ENCODE measurements around the gene ACSS1.

Gene ACSS1

GRCh38 chr20:25035921-25036320 is 22.0 kb downstream of the ACSS1 start:
- no peak for TF ChIP-seq CTCF (IDR thresholded peaks at IDR 0.05; ENCODE audit: low read depth, low read length, missing control alignments)
- in situ Hi-C loops (cut with HindIII; ENCODE audit: low pct_ligation_motif_present, low sequenced_read_pairs) = no loop called here
- Histone ChIP-seq H3K27me3 (replicated peaks) (no peaks in the 10 kb centered on the region), H3K36me3 (replicated peaks) (no peaks in the 10 kb centered on the region), H3K4me3 (ENCODE audit: low read depth, low read length) (no peak overlapping the region), H3K27ac (no peak overlapping the region)
- DNase-seq = no peak

- TF ChIP-seq CTCF (IDR thresholded peaks at IDR 0.05; ENCODE audit: low read depth, low read length, missing control alignments) = no peak
- no peak for DNase-seq
- no peak overlapping the region for H3K4me3 ChIP-seq (ENCODE audit: low read depth, low read length)
- no peak overlapping the region for H3K27ac ChIP-seq
- in situ Hi-C loops (cut with HindIII; ENCODE audit: low pct_ligation_motif_present, low sequenced_read_pairs) = no loop called here
- H3K36me3 ChIP-seq (replicated peaks) = no peaks in the 10 kb centered on the region
- no peaks in the 10 kb centered on the region for H3K27me3 ChIP-seq (replicated peaks)
Observed at GRCh38 chr20:25033924-25034300, 24.0 kb downstream of the ACSS1 start.

GRCh38 chr20:25033265-25033923 is 24.5 kb downstream of the ACSS1 start:
- Histone ChIP-seq H3K27ac (no peak overlapping the region), H3K36me3 (replicated peaks) (no peaks in the 10 kb centered on the region), H3K4me3 (ENCODE audit: low read depth, low read length) (no peak overlapping the region), H3K27me3 (replicated peaks) (no peaks in the 10 kb centered on the region)
- DNase-seq = no peak
- no peak for TF ChIP-seq CTCF (IDR thresholded peaks at IDR 0.05; ENCODE audit: low read depth, low read length, missing control alignments)
- in situ Hi-C loops (cut with HindIII; ENCODE audit: low pct_ligation_motif_present, low sequenced_read_pairs) = no loop called here

- in situ Hi-C loops (cut with HindIII; ENCODE audit: low pct_ligation_motif_present, low sequenced_read_pairs) = no loop called here
- H3K27me3 ChIP-seq (replicated peaks) = no peaks in the 10 kb centered on the region
- TF ChIP-seq CTCF (IDR thresholded peaks at IDR 0.05; ENCODE audit: low read depth, low read length, missing control alignments) = no peak
- no peaks in the 10 kb centered on the region for H3K36me3 ChIP-seq (replicated peaks)
- H3K4me3 ChIP-seq (ENCODE audit: low read depth, low read length) = no peak overlapping the region
- DNase-seq = no peak
- H3K27ac ChIP-seq = no peak overlapping the region
Observed at GRCh38 chr20:25032478-25033264, 25.3 kb downstream of the ACSS1 start.

GRCh38 chr20:25032065-25032477 is 25.9 kb downstream of the ACSS1 start:
- no peak for TF ChIP-seq CTCF (IDR thresholded peaks at IDR 0.05; ENCODE audit: low read depth, low read length, missing control alignments)
- Histone ChIP-seq H3K4me3 (ENCODE audit: low read depth, low read length) (no peak overlapping the region), H3K27me3 (replicated peaks) (no peaks in the 10 kb centered on the region), H3K27ac (no peak overlapping the region), H3K36me3 (replicated peaks) (no peaks in the 10 kb centered on the region)
- in situ Hi-C loops (cut with HindIII; ENCODE audit: low pct_ligation_motif_present, low sequenced_read_pairs) = no loop called here
- no peak for DNase-seq
